Measurements from ENCODE around the gene XCR1.

Gene XCR1

DNA sequence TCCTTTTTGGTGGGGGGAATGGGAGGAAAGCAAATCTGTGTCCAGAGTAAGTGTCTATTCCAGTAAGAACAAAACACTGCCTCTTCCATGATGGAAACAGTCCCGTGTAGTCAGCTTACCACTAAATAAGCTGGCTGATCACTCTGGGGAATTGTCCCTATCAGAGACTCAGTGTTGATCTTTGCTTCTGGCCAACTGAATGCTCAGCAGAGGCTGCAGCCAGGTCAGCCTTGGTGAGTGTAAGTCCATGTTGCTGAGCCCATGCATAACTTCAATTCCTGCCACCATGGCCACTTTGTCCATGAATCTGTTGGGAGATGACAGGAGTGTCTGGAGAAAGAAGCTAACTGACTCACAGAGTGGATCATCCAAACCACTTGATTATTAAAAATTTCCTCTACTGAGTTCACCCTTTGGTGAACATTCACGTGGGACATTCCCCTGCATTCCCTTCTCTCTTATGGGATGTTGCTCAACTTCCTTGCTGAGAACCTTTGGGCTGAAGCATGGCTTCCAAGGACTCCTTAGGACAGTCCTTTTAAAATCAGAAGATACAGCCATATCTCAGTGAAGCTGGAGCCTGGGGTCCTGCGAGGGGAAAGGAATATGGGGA, 33.9 kb upstream of the XCR1 start:
- TF ChIP-seq, protein P1, sequence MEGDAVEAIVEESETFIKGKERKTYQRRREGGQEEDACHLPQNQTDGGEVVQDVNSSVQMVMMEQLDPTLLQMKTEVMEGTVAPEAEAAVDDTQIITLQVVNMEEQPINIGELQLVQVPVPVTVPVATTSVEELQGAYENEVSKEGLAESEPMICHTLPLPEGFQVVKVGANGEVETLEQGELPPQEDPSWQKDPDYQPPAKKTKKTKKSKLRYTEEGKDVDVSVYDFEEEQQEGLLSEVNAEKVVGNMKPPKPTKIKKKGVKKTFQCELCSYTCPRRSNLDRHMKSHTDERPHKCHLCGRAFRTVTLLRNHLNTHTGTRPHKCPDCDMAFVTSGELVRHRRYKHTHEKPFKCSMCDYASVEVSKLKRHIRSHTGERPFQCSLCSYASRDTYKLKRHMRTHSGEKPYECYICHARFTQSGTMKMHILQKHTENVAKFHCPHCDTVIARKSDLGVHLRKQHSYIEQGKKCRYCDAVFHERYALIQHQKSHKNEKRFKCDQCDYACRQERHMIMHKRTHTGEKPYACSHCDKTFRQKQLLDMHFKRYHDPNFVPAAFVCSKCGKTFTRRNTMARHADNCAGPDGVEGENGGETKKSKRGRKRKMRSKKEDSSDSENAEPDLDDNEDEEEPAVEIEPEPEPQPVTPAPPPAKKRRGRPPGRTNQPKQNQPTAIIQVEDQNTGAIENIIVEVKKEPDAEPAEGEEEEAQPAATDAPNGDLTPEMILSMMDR (IDR thresholded peaks at IDR 0.05): no peak
- Histone ChIP-seq H3K27ac (no peak overlapping the region), H3K4me3 (ENCODE audit: low read depth in 1 of 2, low read length in 1 of 2) (no peak overlapping the region), H3K27me3 (peaks cover 46% of the 10 kb centered on the region), H3K9me3 (no peaks in the 10 kb centered on the region), H3K4me1 (ENCODE audit: control insufficient read depth in 1 of 2, insufficient read depth in 1 of 2, low read depth in 1 of 2, low read length in 1 of 2) (peaks cover 0 to 5% of the 10 kb centered on the region in 2 experiments), H3K36me3 (no peaks in the 10 kb centered on the region)

DNA sequence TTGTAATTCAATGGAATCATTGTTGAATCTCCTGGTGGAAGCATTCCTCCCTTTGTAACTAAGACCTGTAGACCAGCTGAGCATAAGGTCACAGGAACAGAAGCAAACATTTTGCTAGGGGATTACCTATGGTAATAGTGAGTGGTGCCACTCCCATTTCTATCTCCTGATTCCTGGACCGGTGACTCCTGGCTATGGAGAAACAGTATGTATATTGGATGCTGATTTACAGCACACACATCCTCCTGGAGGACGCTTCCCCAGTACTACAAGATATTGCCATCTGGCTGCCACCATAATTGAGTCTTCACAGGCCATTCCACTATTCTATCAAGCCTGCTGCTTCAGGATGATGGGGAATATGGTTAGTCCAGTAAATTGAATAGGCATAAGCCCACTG, 33.3 kb upstream of the XCR1 start:
- Histone ChIP-seq H3K4me3 (ENCODE audit: low read depth in 1 of 2, low read length in 1 of 2) (no peak overlapping the region), H3K27me3 (peaks cover 43% of the 10 kb centered on the region), H3K36me3 (no peaks in the 10 kb centered on the region), H3K27ac (no peak overlapping the region), H3K9me3 (no peaks in the 10 kb centered on the region), H3K4me1 (ENCODE audit: control insufficient read depth in 1 of 2, insufficient read depth in 1 of 2, low read depth in 1 of 2, low read length in 1 of 2) (peaks cover 0 to 5% of the 10 kb centered on the region in 2 experiments)
- TF ChIP-seq, protein P1 (IDR thresholded peaks at IDR 0.05): no peak

DNA sequence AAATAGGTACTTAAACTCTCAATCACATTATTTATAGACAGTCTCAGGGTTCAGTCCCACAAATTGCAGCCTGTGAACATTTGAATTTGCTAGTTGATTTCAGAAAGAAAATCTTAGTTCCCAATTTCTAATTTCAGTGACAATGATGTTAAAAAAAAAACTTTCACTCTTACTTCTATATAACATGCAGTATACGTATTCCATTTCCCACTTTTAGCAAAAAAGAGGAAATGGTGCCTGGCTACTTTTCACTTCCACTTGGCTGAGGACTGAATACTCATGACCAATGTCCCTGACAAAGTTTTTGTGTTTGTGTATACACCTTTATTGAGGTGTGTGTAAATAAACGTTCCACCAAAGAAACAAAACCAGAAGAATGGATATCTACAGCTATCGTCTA, 32.1 kb upstream of the XCR1 start:
- Histone ChIP-seq H3K36me3 (no peaks in the 10 kb centered on the region), H3K4me3 (ENCODE audit: low read depth in 1 of 2, low read length in 1 of 2) (no peak overlapping the region), H3K27ac (no peak overlapping the region), H3K9me3 (no peaks in the 10 kb centered on the region), H3K27me3 (peaks cover 35% of the 10 kb centered on the region), H3K4me1 (ENCODE audit: control insufficient read depth in 1 of 2, insufficient read depth in 1 of 2, low read depth in 1 of 2, low read length in 1 of 2) (peaks cover 0 to 5% of the 10 kb centered on the region in 2 experiments)
- TF ChIP-seq, protein P1 (IDR thresholded peaks at IDR 0.05): no peak

DNA sequence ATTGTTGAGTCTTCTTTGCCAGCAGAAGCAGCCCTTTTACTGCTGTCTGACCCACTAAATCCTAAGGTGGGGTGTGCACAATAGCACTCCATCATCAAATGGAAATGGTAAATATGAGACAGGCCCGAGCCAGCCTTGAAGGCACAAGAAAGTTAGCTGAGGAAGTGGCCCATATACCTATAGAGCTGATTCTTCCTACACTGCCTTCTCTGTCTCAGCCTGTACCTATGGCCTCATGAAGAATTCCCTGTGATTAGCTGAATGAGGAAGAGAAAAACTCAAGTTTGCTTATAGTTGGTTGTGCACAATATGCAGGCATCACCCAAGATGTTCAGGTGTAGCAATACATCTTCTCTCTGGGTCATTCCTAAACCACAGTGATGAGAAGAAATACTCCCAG, 31.7 kb upstream of the XCR1 start:
- TF ChIP-seq, protein P1 (IDR thresholded peaks at IDR 0.05): no peak
- H3K27me3 ChIP-seq: peaks cover 37% of the 10 kb centered on the region
- H3K4me3 ChIP-seq (ENCODE audit: low read depth in 1 of 2, low read length in 1 of 2): no peak overlapping the region
- H3K27ac ChIP-seq: no peak overlapping the region
- H3K4me1 ChIP-seq (ENCODE audit: control insufficient read depth in 1 of 2, insufficient read depth in 1 of 2, low read depth in 1 of 2, low read length in 1 of 2): peaks cover 0 to 5% of the 10 kb centered on the region in 2 experiments
- H3K9me3 ChIP-seq: no peaks in the 10 kb centered on the region
- no peaks in the 10 kb centered on the region for H3K36me3 ChIP-seq

DNA sequence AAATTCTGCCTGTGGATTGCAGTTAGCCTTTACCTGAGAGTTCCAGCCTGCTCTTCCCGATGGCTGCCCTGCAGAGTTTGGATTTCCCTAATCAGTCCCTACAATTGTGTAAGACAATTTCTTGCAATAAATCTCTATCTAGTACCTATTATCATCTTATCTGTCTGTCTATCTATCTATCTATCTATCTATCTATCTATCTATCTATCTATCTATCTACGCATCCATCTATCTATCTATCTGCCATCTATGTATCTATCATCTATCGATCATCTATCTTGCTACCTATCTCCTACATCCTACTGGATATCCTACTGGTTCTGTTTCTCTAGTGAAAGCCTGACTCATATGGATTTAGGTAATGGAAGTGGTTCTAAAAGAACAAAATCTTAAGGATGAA, 30.4 kb upstream of the XCR1 start:
- Histone ChIP-seq H3K27ac (no peak overlapping the region), H3K27me3 (peaks cover 26% of the 10 kb centered on the region)
- TF ChIP-seq, protein P1 (IDR thresholded peaks at IDR 0.05): no peak

More for the DNA sequence above, 30.4 kb upstream of the XCR1 start:
- Histone ChIP-seq H3K4me3 (ENCODE audit: low read depth in 1 of 2, low read length in 1 of 2) (no peak overlapping the region), H3K4me1 (ENCODE audit: control insufficient read depth in 1 of 2, insufficient read depth in 1 of 2, low read depth in 1 of 2, low read length in 1 of 2) (peaks cover 0 to 5% of the 10 kb centered on the region in 2 experiments), H3K36me3 (no peaks in the 10 kb centered on the region), H3K9me3 (no peaks in the 10 kb centered on the region)

Data from neutrophil (primary cell).